GM18909 (cell line): ENCODE measurements around the gene NEK4.
"Not testable (repeated sequence)": the region's sequence is repeated elsewhere in the genome, so short reads cannot be mapped to it uniquely, and the experiment has no call there.

Experiments used
- ATAC-seq: cut with Tn5 transposase; IDR thresholded peaks from one replicate; pipeline ENCODE4 v1.9.1; 2021; ENCODE audit warnings: mild to moderate bottlenecking; ENCODE audit not compliant: unreplicated experiment, poor library complexity

Gene NEK4

GRCh38 chr3:52743152-52743551 is 27.6 kb downstream of the NEK4 start:
- no peak for ATAC-seq

GRCh38 chr3:52742418-52743041 is 28.2 kb downstream of the NEK4 start:
- no peak for ATAC-seq

- no peak for ATAC-seq
These were observed 31.0 kb downstream of the NEK4 start for GRCh38 chr3:52739730-52740129.

- no peak for ATAC-seq
These were observed 37.4 kb downstream of the NEK4 start for GRCh38 chr3:52733256-52733891.

GRCh38 chr3:52731590-52731989 is 39.1 kb downstream of the NEK4 start:
- ATAC-seq: no peak

GRCh38 chr3:52730681-52731080 is 40.1 kb downstream of the NEK4 start:
- ATAC-seq: no peak

GRCh38 chr3:52728753-52729152 is 42.0 kb downstream of the NEK4 start:
- ATAC-seq: not testable (repeated sequence)

GRCh38 chr3:52724511-52724910 is 46.2 kb downstream of the NEK4 start:
- ATAC-seq: no peak

GRCh38 chr3:52723935-52724334 is 46.8 kb downstream of the NEK4 start:
- ATAC-seq: no peak

GRCh38 chr3:52722491-52722890 is 48.2 kb downstream of the NEK4 start:
- no peak for ATAC-seq

GRCh38 chr3:52721730-52722008 is 49.1 kb downstream of the NEK4 start:
- ATAC-seq: no peak

GRCh38 chr3:52721002-52721729 is 49.6 kb downstream of the NEK4 start:
- no peak for ATAC-seq

GRCh38 chr3:52719618-52720017 is 51.1 kb downstream of the NEK4 start:
- ATAC-seq: no peak

- no peak for ATAC-seq
These were observed 54.9 kb downstream of the NEK4 start for GRCh38 chr3:52715714-52716305.

GRCh38 chr3:52714335-52715302 is 56.1 kb downstream of the NEK4 start:
- ATAC-seq: no peak

GRCh38 chr3:52712291-52713212 is 58.2 kb downstream of the NEK4 start:
- no peak for ATAC-seq

- ATAC-seq: no peak
These were observed 60.2 kb downstream of the NEK4 start for GRCh38 chr3:52710512-52710911.

- ATAC-seq: no peak
These were observed 63.2 kb downstream of the NEK4 start for GRCh38 chr3:52707585-52707984.
